Endothelial cell of hepatic sinusoid (primary cell): ENCODE data around the gene KLF4.

Source experiments
- in situ Hi-C: cut with HindIII; loops from 2 replicates; pipeline ENCODE4 v1.10.0; 2017; ENCODE audit warnings: low sequenced_read_pairs

KLF4 gene

GRCh38 chr9:107460153-107461023, 29.2 kb downstream of the KLF4 start:
- in situ Hi-C loops = no loop called here

GRCh38 chr9:107455425-107456135, 34.0 kb downstream of the KLF4 start:
- in situ Hi-C loops = no loop called here

- in situ Hi-C loops = no loop called here
These were observed 36.1 kb downstream of the KLF4 start for GRCh38 chr9:107453479-107453878.

GRCh38 chr9:107447834-107448233, 41.7 kb downstream of the KLF4 start:
- in situ Hi-C loops = loop anchor here (25.0 kb wide), 1 partner anchor 539 kb away; no protein-coding TSS in a partner anchor

GRCh38 chr9:107447081-107447480, 42.5 kb downstream of the KLF4 start:
- in situ Hi-C loops = loop anchor here (25.0 kb wide), 1 partner anchor 540 kb away; no protein-coding TSS in a partner anchor

- in situ Hi-C loops = loop anchor here (25.0 kb wide), 1 partner anchor 541 kb away; no protein-coding TSS in a partner anchor
These were observed 43.1 kb downstream of the KLF4 start for GRCh38 chr9:107446491-107446890.

GRCh38 chr9:107443786-107444185, 45.8 kb downstream of the KLF4 start:
- in situ Hi-C loops = loop anchor here (25.0 kb wide), 1 partner anchor 544 kb away; no protein-coding TSS in a partner anchor

GRCh38 chr9:107439991-107440456, 49.5 kb downstream of the KLF4 start:
- in situ Hi-C loops = loop anchor here (25.0 kb wide), 1 partner anchor 547 kb away; no protein-coding TSS in a partner anchor

GRCh38 chr9:107438211-107439031, 51.1 kb downstream of the KLF4 start:
- in situ Hi-C loops = loop anchor here (25.0 kb wide), 1 partner anchor 549 kb away; no protein-coding TSS in a partner anchor

GRCh38 chr9:107437716-107438115, 51.9 kb downstream of the KLF4 start:
- in situ Hi-C loops = loop anchor here (25.0 kb wide), 1 partner anchor 550 kb away; no protein-coding TSS in a partner anchor

- in situ Hi-C loops = loop anchor here (25.0 kb wide), 1 partner anchor 552 kb away; no protein-coding TSS in a partner anchor
These were observed 54.2 kb downstream of the KLF4 start for GRCh38 chr9:107435415-107435814.
